Measurements from ENCODE around the gene PPP3CA.

Gene PPP3CA

GRCh38 chr4:101211146-101211553 lies 136.2 kb downstream of the PPP3CA start:
- no peak overlapping the region for H3K27ac ChIP-seq
- no peak for TF ChIP-seq CTCF (conservative IDR thresholded peaks at IDR 0.05; ENCODE audit: low read depth, low read length)
- no peaks in the 10 kb centered on the region for H3K36me3 ChIP-seq (ENCODE audit: insufficient read depth)
- H3K4me2 ChIP-seq, result no peak overlapping the region
- peaks cover 3% of the 10 kb centered on the region for H3K4me1 ChIP-seq (ENCODE audit: low read depth, poor library complexity, severe bottlenecking)
- no peaks in the 10 kb centered on the region for H4K20me1 ChIP-seq (ENCODE audit: insufficient read depth)
- no peak overlapping the region for H3K4me3 ChIP-seq (IDR thresholded peaks at IDR 0.05; ENCODE audit: insufficient read depth, low read depth, low read length)
- no peaks in the 10 kb centered on the region; the same call in 1 of the 2 replicates for H3K79me2 ChIP-seq (ENCODE audit: insufficient read depth, low read depth)
- no peak overlapping the region for H2AFZ ChIP-seq (ENCODE audit: low read depth)
- no peaks in the 10 kb centered on the region for H3K27me3 ChIP-seq (ENCODE audit: insufficient read depth, low read depth)
- H3K9ac ChIP-seq, result no peak overlapping the region

GRCh38 chr4:101210331-101210730 lies 137.0 kb downstream of the PPP3CA start:
- Histone ChIP-seq H3K36me3 (ENCODE audit: insufficient read depth) (no peaks in the 10 kb centered on the region), H3K4me1 (ENCODE audit: low read depth, poor library complexity, severe bottlenecking) (peaks cover 3% of the 10 kb centered on the region), H3K27ac (no peak overlapping the region), H3K9ac (no peak overlapping the region), H2AFZ (ENCODE audit: low read depth) (no peak overlapping the region), H3K4me3 (IDR thresholded peaks at IDR 0.05; ENCODE audit: insufficient read depth, low read depth, low read length) (no peak overlapping the region), H3K27me3 (ENCODE audit: insufficient read depth, low read depth) (no peaks in the 10 kb centered on the region), H3K4me2 (no peak overlapping the region), H3K79me2 (ENCODE audit: insufficient read depth, low read depth) (no peaks in the 10 kb centered on the region; the same call in 1 of the 2 replicates), H4K20me1 (ENCODE audit: insufficient read depth) (no peaks in the 10 kb centered on the region)
- TF ChIP-seq CTCF (conservative IDR thresholded peaks at IDR 0.05; ENCODE audit: low read depth, low read length), result no peak

- Histone ChIP-seq H4K20me1 (ENCODE audit: insufficient read depth) (no peaks in the 10 kb centered on the region), H3K27ac (no peak overlapping the region), H3K27me3 (ENCODE audit: insufficient read depth, low read depth) (no peaks in the 10 kb centered on the region), H3K4me2 (no peak overlapping the region), H3K79me2 (ENCODE audit: insufficient read depth, low read depth) (no peaks in the 10 kb centered on the region; the same call in 1 of the 2 replicates), H3K4me3 (IDR thresholded peaks at IDR 0.05; ENCODE audit: insufficient read depth, low read depth, low read length) (no peak overlapping the region), H3K4me1 (ENCODE audit: low read depth, poor library complexity, severe bottlenecking) (peaks cover 3% of the 10 kb centered on the region), H2AFZ (ENCODE audit: low read depth) (no peak overlapping the region), H3K36me3 (ENCODE audit: insufficient read depth) (no peaks in the 10 kb centered on the region), H3K9ac (no peak overlapping the region)
- TF ChIP-seq CTCF (conservative IDR thresholded peaks at IDR 0.05; ENCODE audit: low read depth, low read length), result no peak
Observed at GRCh38 chr4:101208171-101208570, 139.2 kb downstream of the PPP3CA start.

- no peaks in the 10 kb centered on the region for H3K27me3 ChIP-seq (ENCODE audit: insufficient read depth, low read depth)
- H3K27ac ChIP-seq, result no peak overlapping the region
- no peaks in the 10 kb centered on the region for H3K4me1 ChIP-seq (ENCODE audit: low read depth, poor library complexity, severe bottlenecking)
- H2AFZ ChIP-seq (ENCODE audit: low read depth), result no peak overlapping the region
- no peaks in the 10 kb centered on the region for H3K36me3 ChIP-seq (ENCODE audit: insufficient read depth)
- no peaks in the 10 kb centered on the region for H4K20me1 ChIP-seq (ENCODE audit: insufficient read depth)
- no peak overlapping the region for H3K9ac ChIP-seq
- no peak overlapping the region for H3K4me3 ChIP-seq (IDR thresholded peaks at IDR 0.05; ENCODE audit: insufficient read depth, low read depth, low read length)
- no peaks in the 10 kb centered on the region; the same call in 1 of the 2 replicates for H3K79me2 ChIP-seq (ENCODE audit: insufficient read depth, low read depth)
- no peak overlapping the region for H3K4me2 ChIP-seq
- no peak for TF ChIP-seq CTCF (conservative IDR thresholded peaks at IDR 0.05; ENCODE audit: low read depth, low read length)
Observed at GRCh38 chr4:101205916-101206315, 141.4 kb downstream of the PPP3CA start.

Measured in KMS-11 (cell line).